Prostate gland (tissue), 2 donors: ENCODE measurements around the gene PARD6A.

ENCODE experiments used
- POLR2A ChIP-seq: fragments of 450-650 bp; IDR thresholded peaks from one replicate; pipeline ENCODE4 v1.6.1; 2016; ENCODE audit warnings: antibody characterized with exemption, mild to moderate bottlenecking
- POLR2AphosphoS5 ChIP-seq: sonication (generic); formaldehyde crosslinking; IDR thresholded peaks from one replicate; pipeline ENCODE4 v1.6.1; 2017; ENCODE audit warnings: antibody characterized with exemption
- TF ChIP-seq, protein P1 (sequence below), 4 experiments: fragments of 200-600 bp in 2 of 4; fragments of 450-650 bp in 2 of 4; sonication (generic) in 2 of 4; IDR thresholded peaks; 1 replicate in 3 of 4; 2 replicates in 1 of 4; pipeline ENCODE4 v1.5.1; 2016 to 2019; ENCODE audit warnings: antibody characterized with exemption in 4 of 4, mild to moderate bottlenecking in 2 of 4, moderate library complexity in 2 of 4

GRCh38 chr16:67663151-67663876, 2.6 kb downstream of the PARD6A start:
- TF ChIP-seq, protein P1, sequence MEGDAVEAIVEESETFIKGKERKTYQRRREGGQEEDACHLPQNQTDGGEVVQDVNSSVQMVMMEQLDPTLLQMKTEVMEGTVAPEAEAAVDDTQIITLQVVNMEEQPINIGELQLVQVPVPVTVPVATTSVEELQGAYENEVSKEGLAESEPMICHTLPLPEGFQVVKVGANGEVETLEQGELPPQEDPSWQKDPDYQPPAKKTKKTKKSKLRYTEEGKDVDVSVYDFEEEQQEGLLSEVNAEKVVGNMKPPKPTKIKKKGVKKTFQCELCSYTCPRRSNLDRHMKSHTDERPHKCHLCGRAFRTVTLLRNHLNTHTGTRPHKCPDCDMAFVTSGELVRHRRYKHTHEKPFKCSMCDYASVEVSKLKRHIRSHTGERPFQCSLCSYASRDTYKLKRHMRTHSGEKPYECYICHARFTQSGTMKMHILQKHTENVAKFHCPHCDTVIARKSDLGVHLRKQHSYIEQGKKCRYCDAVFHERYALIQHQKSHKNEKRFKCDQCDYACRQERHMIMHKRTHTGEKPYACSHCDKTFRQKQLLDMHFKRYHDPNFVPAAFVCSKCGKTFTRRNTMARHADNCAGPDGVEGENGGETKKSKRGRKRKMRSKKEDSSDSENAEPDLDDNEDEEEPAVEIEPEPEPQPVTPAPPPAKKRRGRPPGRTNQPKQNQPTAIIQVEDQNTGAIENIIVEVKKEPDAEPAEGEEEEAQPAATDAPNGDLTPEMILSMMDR (IDR thresholded peaks at IDR 0.05) = no peak
- TF ChIP-seq POLR2A (no peak), POLR2AphosphoS5 (no peak)
